H7 (cell line): Measurements from ENCODE around the gene MEIOC. TPM values are rescaled to one million over a fixed set of nuclear protein-coding genes. Genes with fewer than 3 reads are reported as not detected.
"Not testable (repeated sequence)": the region's sequence is repeated elsewhere in the genome, so short reads cannot be mapped to it uniquely, and the experiment has no call there.

Source experiments
- DNase-seq: peaks from one replicate; pipeline ENCODE4 v3.0.0; 2012
- H3K27me3 ChIP-seq: 2 replicates; pipeline ENCODE4 v1.6.0; 2011; ENCODE audit warnings: mild to moderate bottlenecking, low read length; ENCODE audit not compliant: control insufficient read depth, insufficient read depth
- H3K36me3 ChIP-seq: replicated peaks from 2 replicates; pipeline ENCODE4 v1.5.1; 2011; ENCODE audit warnings: low read length; ENCODE audit not compliant: control insufficient read depth, insufficient read depth
- H3K4me3 ChIP-seq: 2 replicates; pipeline ENCODE4 v1.5.1; 2011; ENCODE audit warnings: low read depth, mild to moderate bottlenecking, control low read depth, low read length, moderate library complexity; ENCODE audit not compliant: insufficient read depth
- total RNA-seq: library from RNA; depleted of rRNA; stranded (reverse); fragments of >200 nt; shearing (Covaris generic); gene quantifications from 2 replicates; pipeline ENCODE4 v1.2.3, GENCODE V29; 2014; rRNA removed

MEIOC gene
- total RNA-seq = 1.9 and 6.7 TPM in 2 replicates

DNA sequence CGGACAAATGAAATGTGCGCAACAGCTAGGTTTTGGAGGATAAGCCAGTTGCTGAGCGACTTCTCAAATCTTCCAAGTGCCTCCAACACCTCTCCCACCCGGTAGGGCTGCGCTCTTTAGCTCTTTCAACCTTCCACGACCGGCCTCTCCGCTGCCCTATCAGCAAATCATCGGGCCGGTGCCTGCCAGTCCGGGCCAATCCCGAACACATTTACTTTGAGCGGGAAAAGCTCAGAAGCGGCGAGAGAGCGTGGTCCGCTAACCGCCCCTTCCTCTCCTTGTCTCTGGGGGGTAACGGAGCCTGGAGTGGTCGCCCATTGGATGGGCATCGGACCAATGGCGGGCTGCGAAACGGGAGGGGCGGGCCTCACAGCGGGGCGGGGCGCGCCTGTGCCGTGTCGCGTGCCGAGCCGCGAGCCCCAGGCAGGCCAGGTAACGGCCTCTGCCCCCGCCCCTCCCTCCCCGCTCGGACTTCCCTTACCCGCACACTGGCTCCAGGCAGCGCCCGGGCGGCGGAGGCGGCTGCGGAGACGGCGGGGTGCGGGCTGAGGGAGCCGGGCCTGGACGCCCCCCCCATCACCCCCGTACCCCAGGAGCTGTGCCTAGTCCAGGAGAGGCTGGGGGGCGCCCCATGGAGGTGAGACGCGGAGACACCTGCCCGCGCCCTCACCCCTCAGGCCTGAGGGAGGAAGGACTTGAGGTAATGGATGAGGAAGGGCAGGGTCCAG is at the start of gene MEIOC:
Gene MEIOC (plus strand): TSS at position 486 of the 728 bp plus-strand sequence. CDS start 146 bp downstream, at position 632.
- Histone ChIP-seq H3K4me3 (peak within 1 kb of the TSS; percentile 42), H3K27me3 (peaks cover 31% of the 10 kb centered on the region), H3K36me3 (no peaks in the 10 kb centered on the region)
- peak; percentile 96 for DNase-seq

DNA sequence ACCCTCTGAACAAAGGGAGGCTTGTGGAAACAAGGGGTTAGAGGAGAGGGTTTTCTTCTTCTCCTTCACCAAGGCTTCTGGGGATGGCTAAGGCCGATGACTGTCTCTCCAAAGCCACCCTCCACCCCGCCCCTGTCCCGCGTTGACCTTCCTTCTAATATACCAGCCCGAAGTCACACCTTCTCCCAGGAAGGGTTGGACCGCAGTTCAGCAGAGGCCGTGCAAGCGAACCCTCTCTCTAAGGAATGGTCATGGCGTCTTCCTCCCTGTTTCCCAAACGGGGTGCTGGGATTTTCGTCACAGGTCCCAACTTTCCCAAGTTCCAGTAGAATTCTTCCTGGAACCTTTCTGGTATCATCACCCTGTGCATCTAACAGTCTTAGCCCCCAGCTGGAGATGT is 49.6 kb upstream of the MEIOC start:
- no peak overlapping the region for H3K4me3 ChIP-seq
- H3K27me3 ChIP-seq = no peaks in the 10 kb centered on the region
- no peak for DNase-seq
- no peaks in the 10 kb centered on the region for H3K36me3 ChIP-seq

DNA sequence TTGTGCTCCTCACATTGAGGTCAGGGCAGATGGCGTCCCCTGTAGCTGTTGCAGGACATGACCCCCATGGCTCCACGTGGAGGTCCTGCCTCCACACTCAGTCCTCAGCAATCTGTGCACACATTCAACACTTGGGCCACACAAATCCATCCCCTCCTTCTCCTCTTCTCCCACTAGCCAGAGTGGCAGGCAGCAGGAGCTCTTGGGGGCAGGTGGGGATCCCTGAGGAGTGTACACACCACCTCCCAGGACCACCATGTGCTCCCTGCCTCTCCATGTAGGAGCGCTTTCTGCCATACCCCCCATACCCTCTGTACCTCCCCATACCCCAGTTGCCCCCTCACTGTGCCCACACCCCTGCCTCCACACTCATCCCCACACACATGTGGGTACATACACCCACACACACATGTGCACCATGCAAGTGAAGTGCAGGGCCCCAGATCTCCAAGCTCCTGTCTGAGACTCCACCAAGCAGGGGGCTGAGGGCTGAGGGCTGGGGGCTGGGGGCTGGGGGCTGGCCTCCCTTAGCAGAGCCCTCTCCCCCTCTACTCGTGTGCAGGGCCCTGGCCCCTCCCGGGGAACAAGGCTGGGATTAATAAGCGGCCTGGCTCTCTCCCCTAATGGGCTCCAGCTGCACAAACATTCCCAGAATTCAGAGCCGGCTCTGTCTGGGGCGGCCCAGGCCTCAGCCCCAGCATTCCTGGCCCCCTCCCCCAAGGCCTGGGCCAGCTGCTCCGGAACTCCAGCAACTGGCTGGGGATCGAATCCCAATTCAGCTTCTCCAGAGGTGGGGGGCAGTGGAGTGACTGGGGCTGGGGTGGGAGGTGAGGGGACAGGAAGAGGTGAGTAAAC is 48.2 kb upstream of the MEIOC start:
- Histone ChIP-seq H3K4me3 (no peak overlapping the region), H3K27me3 (no peaks in the 10 kb centered on the region), H3K36me3 (no peaks in the 10 kb centered on the region)
- peak; percentile 89 for DNase-seq

GRCh38 chr17:44608727-44609435 is 47.4 kb upstream of the MEIOC start:
- Histone ChIP-seq H3K4me3 (no peak overlapping the region), H3K27me3 (no peaks in the 10 kb centered on the region), H3K36me3 (no peaks in the 10 kb centered on the region)
- DNase-seq = no peak

- Histone ChIP-seq H3K36me3 (no peaks in the 10 kb centered on the region), H3K4me3 (no peak overlapping the region), H3K27me3 (no peaks in the 10 kb centered on the region)
- DNase-seq = no peak
Measured at GRCh38 chr17:44610331-44610730, 45.9 kb upstream of the MEIOC start.

GRCh38 chr17:44610871-44611270 is 45.4 kb upstream of the MEIOC start:
- Histone ChIP-seq H3K4me3 (no peak overlapping the region), H3K36me3 (no peaks in the 10 kb centered on the region), H3K27me3 (no peaks in the 10 kb centered on the region)
- no peak for DNase-seq

GRCh38 chr17:44614862-44615261 is 41.4 kb upstream of the MEIOC start:
- H3K27me3 ChIP-seq = no peaks in the 10 kb centered on the region
- no peak overlapping the region for H3K4me3 ChIP-seq
- H3K36me3 ChIP-seq = no peaks in the 10 kb centered on the region
- no peak for DNase-seq

- H3K27me3 ChIP-seq, H3K4me3 ChIP-seq, H3K36me3 ChIP-seq, DNase-seq: not testable (repeated sequence)
Measured at GRCh38 chr17:44618652-44619051, 37.6 kb upstream of the MEIOC start.

DNA sequence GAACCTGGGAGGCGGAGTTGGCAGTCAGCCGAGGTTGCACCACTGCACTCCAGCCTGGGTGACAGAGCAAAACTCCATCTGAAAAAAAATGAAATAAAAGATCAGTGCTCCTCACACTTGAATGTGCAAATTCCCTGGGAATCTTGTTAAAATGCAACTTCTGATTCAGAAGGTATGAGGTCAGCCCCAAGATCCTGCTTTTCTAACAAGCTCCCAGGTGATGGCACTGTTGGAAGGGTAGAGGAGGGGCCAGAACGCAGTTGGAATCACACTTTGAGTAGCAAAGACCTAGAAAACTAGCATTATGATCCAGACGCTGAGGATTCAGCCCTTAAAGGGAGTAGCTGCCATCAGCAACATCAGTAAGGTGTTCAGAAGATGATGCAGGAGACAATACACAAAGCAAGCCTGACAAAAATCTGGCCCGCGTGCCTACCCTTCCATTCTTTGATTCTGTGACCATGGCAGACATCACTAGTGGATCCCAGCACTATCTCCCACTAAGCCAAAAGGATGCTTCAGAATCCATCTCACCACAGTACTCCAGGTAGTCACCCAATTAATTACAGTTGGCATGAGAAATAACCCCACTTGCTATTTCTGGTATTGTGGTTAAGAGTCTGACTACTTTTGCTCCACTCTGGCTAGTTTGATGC is 33.1 kb upstream of the MEIOC start:
- no peaks in the 10 kb centered on the region for H3K36me3 ChIP-seq
- no peaks in the 10 kb centered on the region for H3K27me3 ChIP-seq
- H3K4me3 ChIP-seq = no peak overlapping the region
- no peak for DNase-seq

DNA sequence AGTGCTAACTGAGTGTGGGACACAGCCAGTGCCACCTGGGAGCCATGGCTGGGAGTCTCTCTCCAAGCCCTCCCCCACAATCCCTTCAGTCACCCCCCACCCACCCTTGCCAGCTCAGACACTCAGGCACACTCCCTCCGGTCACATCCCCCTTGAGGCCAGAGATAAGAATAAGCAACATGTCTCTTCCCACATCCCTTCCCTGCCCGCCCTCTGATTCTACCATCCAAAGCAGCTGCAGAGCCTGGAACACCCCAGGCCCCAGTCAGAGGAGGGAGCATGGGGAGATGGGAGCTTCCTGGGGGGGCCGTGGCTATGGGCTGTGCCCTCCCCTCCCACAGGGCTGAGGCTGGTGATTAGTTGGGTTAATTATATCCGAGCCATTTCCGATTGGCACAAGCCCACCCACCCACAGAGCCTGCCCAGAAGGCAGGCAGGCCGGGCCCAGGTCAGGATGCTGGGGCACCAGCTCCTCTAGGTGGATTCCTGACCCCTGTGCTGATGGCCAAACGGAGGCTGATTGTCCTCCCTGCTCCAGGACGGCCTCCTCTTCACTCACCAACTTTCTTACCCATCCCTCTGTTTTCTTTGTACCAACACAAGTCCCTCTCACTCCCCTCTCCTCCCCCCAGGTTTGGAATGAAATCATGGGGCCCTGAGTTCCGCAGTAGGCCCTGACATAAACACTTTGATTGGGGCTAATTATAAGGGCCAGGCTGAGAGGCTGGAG is 28.6 kb upstream of the MEIOC start:
- no peak overlapping the region for H3K4me3 ChIP-seq
- H3K27me3 ChIP-seq = no peaks in the 10 kb centered on the region
- peak; percentile 50 for DNase-seq
- no peaks in the 10 kb centered on the region for H3K36me3 ChIP-seq

GRCh38 chr17:44628243-44629188 is 27.8 kb upstream of the MEIOC start:
- Histone ChIP-seq H3K36me3 (no peaks in the 10 kb centered on the region), H3K27me3 (no peaks in the 10 kb centered on the region), H3K4me3 (no peak overlapping the region)
- peak; percentile 83 for DNase-seq

GRCh38 chr17:44629314-44629713 is 27.0 kb upstream of the MEIOC start:
- no peaks in the 10 kb centered on the region for H3K27me3 ChIP-seq
- no peak for DNase-seq
- H3K36me3 ChIP-seq = no peaks in the 10 kb centered on the region
- no peak overlapping the region for H3K4me3 ChIP-seq

- H3K27me3 ChIP-seq = no peaks in the 10 kb centered on the region
- H3K4me3 ChIP-seq = no peak overlapping the region
- no peak for DNase-seq
- H3K36me3 ChIP-seq = no peaks in the 10 kb centered on the region
Measured at GRCh38 chr17:44630703-44631102, 25.6 kb upstream of the MEIOC start.
